HepG2 (cell line): ENCODE results near the gene IL17D. TPM values are rescaled to one million over a fixed set of nuclear protein-coding genes. Genes with fewer than 3 reads are reported as not detected.

Source experiments
- ARHGAP35 ChIP-seq: sonication (generic); formaldehyde crosslinking; IDR thresholded peaks from 2 replicates; pipeline ENCODE4 v1.9.0; 2022; ENCODE audit warnings: mild to moderate bottlenecking, inconsistent platforms, moderate library complexity, missing genetic modification reagents, borderline replicate concordance
- CENPX ChIP-seq: sonication (generic); formaldehyde crosslinking; IDR thresholded peaks from 2 replicates; pipeline ENCODE4 v1.9.0; 2021; ENCODE audit warnings: mild to moderate bottlenecking, missing genetic modification reagents, moderate library complexity
- FUBP1 ChIP-seq: sonication (generic); formaldehyde crosslinking; IDR thresholded peaks from 2 replicates; pipeline ENCODE4 v1.5.1; 2020; ENCODE audit warnings: missing genetic modification reagents, mild to moderate bottlenecking, borderline replicate concordance
- HBP1 ChIP-seq: IDR thresholded peaks from 2 replicates; pipeline ENCODE4 v1.6.1; 2016; ENCODE audit warnings: low read depth, control low read depth
- HNF1B ChIP-seq: sonication (generic); formaldehyde crosslinking; IDR thresholded peaks from 2 replicates; pipeline ENCODE4 v1.5.1; 2020; ENCODE audit warnings: mild to moderate bottlenecking, moderate library complexity, missing genetic modification reagents
- LCORL ChIP-seq, 2 experiments: fragments of 450-650 bp in 1 of 2; sonication (generic) in 1 of 2; formaldehyde crosslinking in 1 of 2; IDR thresholded peaks; 2 replicates each; pipeline versions ENCODE4 v1.5.0 to v1.6.1; 2017 to 2020; ENCODE audit warnings: antibody characterized with exemption in 1 of 2, missing genetic modification reagents in 1 of 2
- MAX ChIP-seq: IDR thresholded peaks from 2 replicates; pipeline ENCODE4 v1.6.1; 2012; ENCODE audit warnings: inconsistent platforms
- MIXL1 ChIP-seq: IDR thresholded peaks from 2 replicates; pipeline ENCODE4 v1.6.1; 2016
- TMF1 ChIP-seq: sonication (generic); formaldehyde crosslinking; IDR thresholded peaks from 2 replicates; pipeline ENCODE4 v1.8.1; 2022; ENCODE audit warnings: low read depth, missing genetic modification reagents
- ZBTB10 ChIP-seq: sonication (generic); formaldehyde crosslinking; IDR thresholded peaks from 2 replicates; pipeline ENCODE4 v1.4.0; 2020; ENCODE audit warnings: missing genetic modification reagents, borderline replicate concordance
- ZFAT ChIP-seq: sonication (generic); formaldehyde crosslinking; conservative IDR thresholded peaks from 2 replicates; pipeline ENCODE4 v1.8.1; 2023; ENCODE audit warnings: missing genetic modification reagents, inconsistent platforms
- ZNF10 ChIP-seq: sonication (generic); formaldehyde crosslinking; IDR thresholded peaks from 2 replicates; pipeline ENCODE4 v1.4.0; 2020; ENCODE audit warnings: mild to moderate bottlenecking, low read depth, missing genetic modification reagents, borderline replicate concordance
- ZNF234 ChIP-seq: sonication (generic); formaldehyde crosslinking; conservative IDR thresholded peaks from 2 replicates; pipeline ENCODE4 v1.5.1; 2020; ENCODE audit warnings: mild to moderate bottlenecking, missing genetic modification reagents
- ZNF543 ChIP-seq: sonication (generic); formaldehyde crosslinking; IDR thresholded peaks from 2 replicates; pipeline ENCODE4 v1.4.0; 2020; ENCODE audit warnings: mild to moderate bottlenecking, missing genetic modification reagents
- ZNF562 ChIP-seq: sonication (generic); formaldehyde crosslinking; IDR thresholded peaks from 2 replicates; pipeline ENCODE4 v1.8.0; 2022; ENCODE audit warnings: missing genetic modification reagents, borderline replicate concordance
- ZNF607 ChIP-seq: sonication (generic); formaldehyde crosslinking; IDR thresholded peaks from 2 replicates; pipeline ENCODE4 v1.5.1; 2020; ENCODE audit warnings: missing genetic modification reagents, mild to moderate bottlenecking, borderline replicate concordance
- ZNF772 ChIP-seq: sonication (generic); formaldehyde crosslinking; IDR thresholded peaks from 2 replicates; pipeline ENCODE4 v1.5.0; 2020; ENCODE audit warnings: mild to moderate bottlenecking, missing genetic modification reagents
- ZSCAN22 ChIP-seq: sonication (generic); formaldehyde crosslinking; IDR thresholded peaks from 2 replicates; pipeline ENCODE4 v1.4.0; 2020; ENCODE audit warnings: mild to moderate bottlenecking, missing genetic modification reagents
- polyA plus RNA-seq, 8 experiments: library from polyadenylated mRNA; depleted of rRNA in 3 of 8; stranded (reverse) in 7 of 8; unstranded in 1 of 8; fragments of >200 nt; fragmentation: Illumina TruSeq in 4 of 8; extraction: Trizol in 4 of 8; gene quantifications; 2 replicates each; pipeline versions ENCODE4 v1.2.1 to v1.2.3, GENCODE V29; 2011 to 2016; ENCODE audit warnings: low read depth in 4 of 8, missing spikeins in 1 of 8, mixed read lengths in 1 of 8; ENCODE audit not compliant: insufficient read depth in 1 of 8
- total RNA-seq, 5 experiments: library from RNA; depleted of rRNA; stranded (reverse); fragments of >200 nt; fragmentation: Illumina TruSeq; extraction: Trizol; gene quantifications; 2 replicates each; pipeline ENCODE4 v1.2.3, GENCODE V29; 2016; ENCODE audit warnings: low read depth in 1 of 5
- TF ChIP-seq, protein P1 (sequence below): sonication (generic); formaldehyde crosslinking; conservative IDR thresholded peaks from 2 replicates; pipeline ENCODE4 v1.4.0; 2020; ENCODE audit warnings: missing genetic modification reagents

The IL17D gene
- total and polyA plus RNA-seq, 2 of the 13 experiments (the other 11 are each of a cell fraction or from before 2014, with no cell fraction given), result 1.1 to 2.2 TPM

DNA sequence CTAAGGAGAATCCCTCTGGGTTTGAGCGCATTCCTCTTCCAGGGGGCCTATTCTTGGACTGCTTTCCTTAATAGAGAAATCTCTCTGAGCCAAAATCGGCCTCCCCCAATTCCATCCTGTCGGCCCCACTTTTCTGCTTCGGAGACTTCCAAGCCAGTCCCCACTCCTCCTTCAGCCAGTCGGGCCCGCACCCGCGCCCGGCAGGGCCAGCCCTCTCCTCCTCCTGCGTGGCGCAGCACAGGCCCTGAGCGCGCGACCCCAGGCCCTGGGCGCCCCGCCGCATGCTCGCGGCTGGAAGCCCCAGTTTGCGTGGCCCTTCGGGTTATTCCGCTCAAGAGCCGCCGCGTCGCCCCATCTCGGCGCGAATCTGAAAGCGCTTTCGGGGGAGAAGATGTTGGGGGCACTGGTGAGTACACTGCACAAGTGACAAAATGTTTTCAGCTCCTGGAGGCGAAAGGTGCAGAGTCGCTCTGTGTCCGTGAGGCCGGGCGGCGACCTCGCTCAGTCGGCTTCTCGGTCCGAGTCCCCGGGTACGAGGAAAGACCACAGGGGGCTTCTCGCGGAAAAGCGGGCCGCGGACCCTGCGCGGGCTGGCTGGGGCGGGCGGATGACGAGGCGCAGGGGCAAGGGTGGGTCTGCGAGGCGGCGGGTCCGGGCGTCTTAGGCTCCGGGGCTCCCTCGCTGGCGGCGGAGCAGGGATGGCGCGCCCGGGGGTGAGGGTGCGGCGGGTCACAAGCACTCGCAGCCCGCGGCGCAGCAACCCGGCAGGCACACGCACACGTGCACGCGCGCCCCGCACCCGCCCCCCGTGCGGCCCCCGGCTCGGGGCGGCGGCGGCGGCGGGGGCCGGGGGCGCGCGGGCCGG lies at the start of gene IL17D (continued):
- TF ChIP-seq ZBTB10 (CRISPR knock-in tag) (peak; percentile 35; the same call in 1 of the 2 replicates), ZNF562 (no peak), ZSCAN22 (0 out of 2 replicates have a peak, but pooled peaks have one; percentile 50), ZNF607 (CRISPR knock-in tag) (0 out of 2 replicates have a peak, but pooled peaks have one; percentile 39), MIXL1 (no peak), ARHGAP35 (CRISPR knock-in tag) (peak; percentile 68; the same call in 1 of the 2 replicates), ZNF10 (CRISPR knock-in tag) (no peak), CENPX (CRISPR knock-in tag) (no peak), ZNF772 (CRISPR knock-in tag) (0 out of 2 replicates have a peak, but pooled peaks have one; percentile 19), ZNF543 (CRISPR knock-in tag) (no peak), FUBP1 (CRISPR knock-in tag) (no peak), ZFAT (CRISPR knock-in tag) (no peak), HBP1 (no peak), TMF1 (no peak), HNF1B (CRISPR knock-in tag) (no peak), LCORL (IDR thresholded peaks at IDR 0.05) (no peak), LCORL (CRISPR knock-in tag; IDR thresholded peaks at IDR 0.05) (no peak; the same call in 1 of the 2 replicates), ZNF234 (CRISPR knock-in tag) (no peak), MAX (peak; percentile 19; the same call in 1 of the 2 replicates)
- TF ChIP-seq, protein P1, sequence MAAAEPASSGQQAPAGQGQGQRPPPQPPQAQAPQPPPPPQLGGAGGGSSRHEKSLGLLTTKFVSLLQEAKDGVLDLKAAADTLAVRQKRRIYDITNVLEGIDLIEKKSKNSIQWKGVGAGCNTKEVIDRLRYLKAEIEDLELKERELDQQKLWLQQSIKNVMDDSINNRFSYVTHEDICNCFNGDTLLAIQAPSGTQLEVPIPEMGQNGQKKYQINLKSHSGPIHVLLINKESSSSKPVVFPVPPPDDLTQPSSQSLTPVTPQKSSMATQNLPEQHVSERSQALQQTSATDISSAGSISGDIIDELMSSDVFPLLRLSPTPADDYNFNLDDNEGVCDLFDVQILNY (CRISPR knock-in tag), result no peak
